ENCODE data around the gene RBM4B.
"Not testable (repeated sequence)": the region's sequence is repeated elsewhere in the genome, so short reads cannot be mapped to it uniquely, and the experiment has no call there.

The RBM4B gene

DNA sequence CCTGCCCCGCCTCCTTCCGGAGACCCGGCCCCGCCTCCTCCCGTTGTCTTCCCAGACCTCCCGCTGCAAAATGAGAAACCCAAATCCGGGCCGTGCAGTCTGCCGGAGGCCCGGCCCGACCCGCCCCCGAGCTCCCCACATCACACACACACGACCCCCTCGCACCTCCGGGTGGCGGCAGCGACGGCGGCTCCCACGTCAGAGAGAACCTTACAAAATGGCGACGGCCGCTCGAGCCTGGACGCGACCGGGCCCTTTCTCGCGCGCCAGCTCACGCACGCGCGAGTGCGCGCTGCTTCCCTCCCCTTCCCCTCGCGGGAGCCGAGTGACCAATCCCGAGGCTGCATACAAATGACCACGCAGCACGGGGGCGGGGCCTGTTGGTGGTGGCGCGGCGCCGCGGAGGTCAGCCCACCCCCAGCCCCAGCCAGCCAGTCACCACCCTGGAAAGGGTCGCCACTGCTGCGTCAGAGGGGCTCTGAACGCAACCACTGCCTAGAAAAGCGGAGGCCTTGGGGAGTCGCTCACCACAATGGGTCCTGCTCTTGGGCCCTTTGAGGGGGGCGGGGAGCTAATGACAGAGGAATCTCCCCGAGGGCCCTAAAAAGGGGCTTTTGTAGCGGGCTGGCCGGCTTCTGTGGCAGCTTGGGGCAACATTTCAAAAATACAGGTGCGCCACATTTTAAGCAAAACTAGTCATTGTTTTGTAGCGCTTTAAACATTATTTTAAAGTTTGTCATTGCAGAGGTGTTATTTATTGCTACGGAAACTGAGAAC is at the start of gene RBM4B:
TSS of gene RBM4B (minus strand) at position 289 of the 777 bp plus-strand sequence. CDS start 808 bp downstream, outside the sequence.
- peak within 1 kb of the TSS; percentile 88 for H3K4me3 ChIP-seq (ENCODE audit: control insufficient read depth, low read depth, low read length)
- peak; percentile 62 for DNase-seq (ENCODE audit: low read depth)
- no peak for TF ChIP-seq CTCF (IDR thresholded peaks at IDR 0.05; ENCODE audit: control insufficient read depth, insufficient read depth, low read depth, low read length, missing control alignments)

DNA sequence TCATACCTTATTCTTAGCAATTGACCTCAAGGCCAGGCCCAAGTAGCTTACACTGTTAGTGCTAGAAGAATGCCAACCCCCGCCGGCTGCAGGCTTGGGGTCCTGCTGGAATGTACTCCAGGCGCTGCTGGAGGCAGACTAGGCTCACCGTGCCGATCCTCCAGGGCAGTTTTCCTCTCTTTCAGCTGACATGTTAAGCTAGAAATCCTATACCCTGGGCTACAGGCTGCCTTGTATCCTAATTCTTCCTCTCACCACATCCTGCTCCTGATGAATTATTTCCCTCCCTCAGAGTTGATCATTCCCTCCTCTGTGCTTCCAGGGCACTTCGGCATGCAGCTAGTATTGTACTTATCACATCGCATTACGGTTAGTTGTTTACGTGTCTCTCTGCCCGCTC is 48.0 kb upstream of the RBM4B start:
- H3K4me3 ChIP-seq (ENCODE audit: control insufficient read depth, low read depth, low read length) = no peak overlapping the region
- no peak for DNase-seq (ENCODE audit: low read depth)
- TF ChIP-seq CTCF (IDR thresholded peaks at IDR 0.05; ENCODE audit: control insufficient read depth, insufficient read depth, low read depth, low read length, missing control alignments) = no peak

DNA sequence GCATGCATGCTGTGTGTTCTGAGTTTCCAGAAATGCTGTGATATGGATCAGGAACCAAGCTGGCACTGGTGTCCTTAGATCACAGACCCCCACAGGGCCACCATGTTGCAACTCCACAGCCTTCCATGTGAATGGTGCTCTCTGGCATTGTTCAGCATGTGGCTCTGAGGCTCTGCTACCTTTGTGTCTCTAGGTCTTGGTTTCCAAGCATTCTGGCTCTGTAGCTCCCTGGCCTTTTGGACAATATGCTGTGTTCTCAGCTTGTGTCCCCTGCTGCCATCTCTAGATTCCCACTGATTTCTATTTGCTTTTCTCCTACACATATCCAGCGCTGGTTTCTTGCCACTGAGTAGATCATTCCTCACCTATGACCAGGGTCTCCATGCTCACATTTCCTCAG is 47.4 kb upstream of the RBM4B start:
- DNase-seq (ENCODE audit: low read depth) = no peak
- no peak for TF ChIP-seq CTCF (IDR thresholded peaks at IDR 0.05; ENCODE audit: control insufficient read depth, insufficient read depth, low read depth, low read length, missing control alignments)

DNA sequence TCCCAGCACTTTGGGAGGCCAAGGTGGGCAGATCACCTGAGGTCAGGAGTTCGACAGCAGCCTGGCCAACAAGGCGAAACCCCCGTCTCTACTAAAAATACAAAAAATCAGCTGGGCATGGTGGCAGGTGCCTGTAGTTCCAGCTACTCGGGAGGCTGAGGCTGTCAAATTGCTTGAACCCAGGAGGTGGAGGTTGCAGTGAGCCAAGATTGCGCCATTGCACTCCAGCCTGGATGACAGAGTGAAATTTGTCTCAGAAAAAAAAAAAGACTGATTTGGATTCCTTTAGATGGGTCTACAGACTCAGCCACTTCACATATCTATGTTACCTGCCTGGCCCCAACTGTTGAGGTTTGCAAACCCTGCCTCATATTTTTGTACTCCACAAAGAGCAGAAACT is 46.5 kb upstream of the RBM4B start:
- H3K4me3 ChIP-seq (ENCODE audit: control insufficient read depth, low read depth, low read length); DNase-seq (ENCODE audit: low read depth): not testable (repeated sequence)

More for the DNA sequence above, 47.4 kb upstream of the RBM4B start:
- H3K4me3 ChIP-seq (ENCODE audit: control insufficient read depth, low read depth, low read length) = no peak overlapping the region

GRCh38 chr11:66723693-66724092 is 46.0 kb upstream of the RBM4B start:
- no peak for DNase-seq (ENCODE audit: low read depth)
- no peak for TF ChIP-seq CTCF (IDR thresholded peaks at IDR 0.05; ENCODE audit: control insufficient read depth, insufficient read depth, low read depth, low read length, missing control alignments)
- no peak overlapping the region for H3K4me3 ChIP-seq (ENCODE audit: control insufficient read depth, low read depth, low read length)

GRCh38 chr11:66722745-66723651 is 45.3 kb upstream of the RBM4B start:
- no peak for TF ChIP-seq CTCF (IDR thresholded peaks at IDR 0.05; ENCODE audit: control insufficient read depth, insufficient read depth, low read depth, low read length, missing control alignments)
- H3K4me3 ChIP-seq (ENCODE audit: control insufficient read depth, low read depth, low read length) = no peak overlapping the region
- no peak for DNase-seq (ENCODE audit: low read depth)

DNA sequence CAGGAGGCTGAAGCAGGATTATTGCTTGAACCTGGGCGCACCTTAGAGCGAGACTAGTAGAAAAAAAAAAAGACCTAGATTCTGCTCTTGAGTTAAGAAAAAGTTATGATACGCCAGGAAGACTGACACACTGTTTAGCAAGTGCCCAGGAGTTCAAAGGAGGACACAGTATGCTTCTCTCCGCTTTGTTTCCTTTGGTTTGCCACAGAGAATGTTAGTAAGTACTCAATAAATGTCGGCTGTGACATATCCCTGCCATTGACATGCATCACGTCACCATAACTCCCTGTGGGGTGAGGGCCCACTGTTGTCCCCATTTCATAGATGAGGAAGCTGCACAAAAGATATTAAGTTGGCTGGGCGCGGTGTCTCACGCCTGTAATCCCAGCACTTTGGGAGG is 44.3 kb upstream of the RBM4B start:
- DNase-seq (ENCODE audit: low read depth) = no peak
- TF ChIP-seq CTCF (IDR thresholded peaks at IDR 0.05; ENCODE audit: control insufficient read depth, insufficient read depth, low read depth, low read length, missing control alignments) = no peak
- no peak overlapping the region for H3K4me3 ChIP-seq (ENCODE audit: control insufficient read depth, low read depth, low read length)
